SK-N-SH (cell line): ENCODE results near the gene RBAK. TPM values are rescaled to one million over a fixed set of nuclear protein-coding genes. Genes with fewer than 3 reads are reported as not detected.

Source experiments
- CTCF ChIA-PET: fragments of 300-600, 350-600 bp; formaldehyde crosslinking; extraction: SDS; loops from one replicate; lab custom pipeline; 2021; lab: Yijun Ruan, JAX
- POLR2A ChIA-PET: fragments of 350-600 bp; sonication (Branson Sonifier 250); formaldehyde crosslinking; extraction: SDS; loops from one replicate; lab custom pipeline; 2020; ENCODE audit warnings: antibody characterized with exemption, inconsistent platforms; lab: Yijun Ruan, JAX
- DNase-seq: peaks from one replicate; pipeline ENCODE4 v3.0.0; 2012
- H2AFZ ChIP-seq: fragments of 200-600 bp; sonication (generic); 2 replicates; pipeline ENCODE4 v1.8.1; 2016; ENCODE audit warnings: antibody characterized with exemption, mild to moderate bottlenecking, low read depth
- H3F3A ChIP-seq: fragments of 200-600 bp; sonication (generic); replicated peaks from 2 replicates; pipeline ENCODE3; 2016; ENCODE audit warnings: antibody characterized with exemption, mild to moderate bottlenecking; ENCODE audit not compliant: insufficient read depth
- H3K27ac ChIP-seq, 2 experiments: fragments of 200-500 bp in 1 of 2; fragments of 200-600 bp in 1 of 2; sonication (Bioruptor generic) in 1 of 2; sonication (generic), shearing (Covaris generic) in 1 of 2; 2 replicates each; pipeline versions ENCODE4 v1.5.1 to v1.6.1; 2014 to 2016; ENCODE audit warnings: low read depth in 2 of 2, inconsistent platforms in 1 of 2, low read length in 1 of 2, mild to moderate bottlenecking in 1 of 2, mixed read lengths in 1 of 2
- H3K27me3 ChIP-seq: fragments of 200-600 bp; sonication (generic), shearing (Covaris generic); 2 replicates; pipeline ENCODE4 v1.6.1; 2016; ENCODE audit warnings: mixed run types; ENCODE audit not compliant: insufficient read depth
- H3K36me3 ChIP-seq, 2 experiments: fragments of 200-500 bp in 1 of 2; fragments of 200-600 bp in 1 of 2; sonication (Bioruptor generic) in 1 of 2; sonication (generic) in 1 of 2; replicated peaks in 1 of 2; 2 replicates each; pipeline versions ENCODE3 to v1.5.1; 2014 to 2016; ENCODE audit warnings: low read length in 1 of 2, mild to moderate bottlenecking in 1 of 2; ENCODE audit not compliant: insufficient read depth in 2 of 2, control insufficient read depth in 1 of 2
- H3K4me1 ChIP-seq, 2 experiments: fragments of 200-500 bp in 1 of 2; fragments of 200-600 bp in 1 of 2; sonication (Bioruptor generic) in 1 of 2; sonication (generic), shearing (Covaris generic) in 1 of 2; 2 replicates each; pipeline versions ENCODE4 v1.5.1 to v1.6.1; 2014 to 2016; ENCODE audit warnings: low read depth in 1 of 2, low read length in 1 of 2, mixed run types in 1 of 2; ENCODE audit not compliant: insufficient read depth in 2 of 2, control insufficient read depth in 1 of 2
- H3K4me2 ChIP-seq: fragments of 200-600 bp; sonication (generic), shearing (Covaris generic); 2 replicates; pipeline ENCODE4 v1.6.1; 2017; ENCODE audit warnings: mixed run types
- H3K4me3 ChIP-seq, 2 experiments: fragments of 200-500 bp in 1 of 2; fragments of 200-600 bp in 1 of 2; sonication (Bioruptor generic) in 1 of 2; sonication (generic), shearing (Covaris generic) in 1 of 2; 2 replicates each; pipeline versions ENCODE4 v1.5.1 to v1.8.1; 2014 to 2016; ENCODE audit warnings: low read depth in 2 of 2, inconsistent platforms in 1 of 2, low read length in 1 of 2, mild to moderate bottlenecking in 1 of 2, mixed read lengths in 1 of 2, moderate library complexity in 1 of 2
- H3K79me2 ChIP-seq: fragments of 200-600 bp; sonication (generic); 2 replicates; pipeline ENCODE4 v1.8.1; 2017; ENCODE audit warnings: mild to moderate bottlenecking; ENCODE audit not compliant: insufficient read depth
- H3K9ac ChIP-seq: fragments of 200-600 bp; sonication (generic); 2 replicates; pipeline ENCODE4 v1.6.1; 2017; ENCODE audit warnings: mixed run types
- H3K9me2 ChIP-seq: fragments of 200-600 bp; sonication (generic); 2 replicates; pipeline ENCODE4 v1.6.1; 2017; ENCODE audit warnings: mixed run types
- H3K9me3 ChIP-seq: fragments of 200-600 bp; sonication (generic); 2 replicates; pipeline ENCODE4 v1.6.1; 2017; ENCODE audit warnings: mixed run types, mild to moderate bottlenecking, moderate library complexity
- H4K20me1 ChIP-seq: fragments of 200-600 bp; sonication (generic); 2 replicates; pipeline ENCODE4 v1.6.1; 2017; ENCODE audit warnings: mild to moderate bottlenecking, mixed run types; ENCODE audit not compliant: insufficient read depth
- CHD2 ChIP-seq: fragments of 150-350 bp; IDR thresholded peaks from 2 replicates; pipeline ENCODE4 v1.6.1; 2018; ENCODE audit warnings: low read length; ENCODE audit not compliant: partially characterized antibody
- ELF1 ChIP-seq: IDR thresholded peaks from 2 replicates; pipeline ENCODE4 v1.4.0; 2012
- FOSL2 ChIP-seq: IDR thresholded peaks from 2 replicates; pipeline ENCODE4 v1.4.0; 2012; ENCODE audit warnings: low read depth, mild to moderate bottlenecking, moderate library complexity, borderline replicate concordance
- FOXJ3 ChIP-seq: sonication (generic); formaldehyde crosslinking; IDR thresholded peaks from 2 replicates; pipeline ENCODE4 v1.5.1; 2020; ENCODE audit warnings: mild to moderate bottlenecking, missing genetic modification reagents
- GABPA ChIP-seq: IDR thresholded peaks from 2 replicates; pipeline ENCODE4 v1.4.0; 2012; ENCODE audit warnings: low read depth, mild to moderate bottlenecking
- JUND ChIP-seq: IDR thresholded peaks from 2 replicates; pipeline ENCODE4 v1.4.0; 2012
- RFX5 ChIP-seq: IDR thresholded peaks from 2 replicates; pipeline ENCODE4 v1.6.1; 2012; ENCODE audit warnings: mild to moderate bottlenecking, improper control_type of control experiment, low read length
- RXRA ChIP-seq: IDR thresholded peaks from 2 replicates; pipeline ENCODE4 v1.4.0; 2012; ENCODE audit warnings: low read depth, mild to moderate bottlenecking, borderline replicate concordance
- SMC3 ChIP-seq: IDR thresholded peaks from 2 replicates; pipeline ENCODE4 v1.6.1; 2012; ENCODE audit warnings: low read depth, low read length, improper control_type of control experiment
- TEAD4 ChIP-seq: IDR thresholded peaks from 2 replicates; pipeline ENCODE4 v1.4.0; 2012; ENCODE audit warnings: mild to moderate bottlenecking, borderline replicate concordance; ENCODE audit not compliant: insufficient read depth
- YY1 ChIP-seq: IDR thresholded peaks from 2 replicates; pipeline ENCODE4 v1.4.0; 2012; ENCODE audit warnings: low read depth, mild to moderate bottlenecking
- WGBS: methylation state at CpG from one replicate; pipeline ENCODE4 v1.1.6; 2017; ENCODE audit warnings: low lambda C conversion rate; 5-methylcytosine and 5-hydroxymethylcytosine counted together
- polyA plus RNA-seq, 3 experiments: library from polyadenylated mRNA; depleted of rRNA; stranded (reverse); fragments of >200 nt; gene quantifications; 2 replicates each; pipeline ENCODE4 v1.2.3, GENCODE V29; 2012
- TF ChIP-seq, protein P1 (sequence below): fragments of 150-350 bp; IDR thresholded peaks from 2 replicates; pipeline ENCODE4 v1.6.1; 2017; ENCODE audit warnings: antibody characterized with exemption, low read length, low read depth, borderline replicate concordance
- TF ChIP-seq, protein P2 (sequence below): IDR thresholded peaks from 2 replicates; pipeline ENCODE4 v1.4.0; 2012; ENCODE audit warnings: low read depth, borderline replicate concordance
- TF ChIP-seq, protein P3 (sequence below): IDR thresholded peaks from 2 replicates; pipeline ENCODE4 v1.4.0; 2012; ENCODE audit warnings: low read depth, borderline replicate concordance

The RBAK gene
- polyA plus RNA-seq, 1 of the 3 experiments (the other 2 are of a cell fraction): 2.5 TPM

DNA sequence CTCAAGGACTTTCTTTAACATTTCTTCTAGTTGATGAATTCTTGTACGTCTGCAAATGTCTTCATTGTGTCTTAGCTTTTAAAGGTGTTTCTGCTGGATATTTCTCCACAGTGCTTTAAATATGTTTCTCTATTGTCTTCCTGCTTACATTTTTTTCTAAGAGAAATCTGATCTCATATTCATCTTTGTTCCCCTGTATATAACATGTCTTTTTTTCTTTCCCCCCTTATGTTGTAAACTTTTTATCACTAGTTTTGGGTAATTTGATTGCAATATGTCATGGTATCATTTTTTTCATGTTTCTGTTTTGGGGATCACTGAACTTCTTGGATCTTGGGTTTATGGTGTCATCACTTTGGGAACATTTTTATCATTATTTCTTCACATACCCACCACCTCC, 7.5 kb downstream of the RBAK start:
- TF ChIP-seq RXRA: no peak
- no peak for TF ChIP-seq CHD2
- no peak for TF ChIP-seq TEAD4
- Histone ChIP-seq H3K79me2 (peaks cover 84% of the 10 kb centered on the region), H3K9me2 (no peaks in the 10 kb centered on the region), H3K9me3 (peaks cover 49% of the 10 kb centered on the region), H3F3A (peaks cover 5% of the 10 kb centered on the region), H3K27me3 (no peaks in the 10 kb centered on the region), H2AFZ (no peak overlapping the region), H3K4me1 (no peaks in the 10 kb centered on the region), H3K4me3 (no peak overlapping the region), H3K27ac (no peak overlapping the region), H4K20me1 (no peaks in the 10 kb centered on the region), H3K36me3 (peaks cover 64 to 98% of the 10 kb centered on the region in 2 experiments), H3K4me2 (no peak overlapping the region), H3K9ac (no peak overlapping the region)
- 94% methylated on average over 1 of the region's 1 CpG for WGBS
- DNase-seq: no peak
- ChIA-PET CTCF (no interaction called here), POLR2A (no interaction called here)

DNA sequence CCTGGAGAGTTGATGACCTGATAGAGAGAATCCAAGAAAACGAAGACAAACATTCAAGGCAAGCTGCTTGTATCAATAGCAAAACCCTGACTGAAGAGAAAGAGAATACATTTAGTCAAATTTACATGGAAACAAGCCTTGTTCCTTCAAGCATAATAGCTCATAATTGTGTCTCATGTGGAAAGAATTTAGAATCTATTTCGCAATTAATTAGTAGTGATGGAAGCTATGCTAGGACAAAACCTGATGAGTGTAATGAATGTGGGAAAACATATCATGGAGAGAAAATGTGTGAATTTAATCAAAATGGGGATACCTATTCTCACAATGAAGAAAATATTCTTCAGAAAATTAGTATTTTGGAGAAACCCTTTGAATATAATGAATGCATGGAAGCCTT, 18.0 kb downstream of the RBAK start:
- no peaks in the 10 kb centered on the region for H3K9me2 ChIP-seq
- H3K4me3 ChIP-seq: peak overlapping the region in 1 of 2 experiments; percentile 18; a peak in 1 of 4 replicates
- no peak overlapping the region for H2AFZ ChIP-seq
- H3K9me3 ChIP-seq: peaks cover 84% of the 10 kb centered on the region
- H3K27ac ChIP-seq: no peak overlapping the region
- CTCF ChIA-PET: interaction anchor here (0.8 to 1.6 kb wide), 3 partner anchors 22 to 234 kb away, joined by 3 to 5 read pairs (median 5); no protein-coding TSS in a partner anchor
- peaks cover 37% of the 10 kb centered on the region for H3F3A ChIP-seq
- H3K9ac ChIP-seq: no peak overlapping the region
- POLR2A ChIA-PET: no interaction called here
- WGBS: 95% methylated on average over 2 of the region's 2 CpGs
- H3K36me3 ChIP-seq: peaks cover 87 to 100% of the 10 kb centered on the region in 2 experiments
- no peaks in the 10 kb centered on the region for H3K79me2 ChIP-seq
- H3K4me2 ChIP-seq: no peak overlapping the region
- no peak for TF ChIP-seq JUND
- TF ChIP-seq, protein P1, sequence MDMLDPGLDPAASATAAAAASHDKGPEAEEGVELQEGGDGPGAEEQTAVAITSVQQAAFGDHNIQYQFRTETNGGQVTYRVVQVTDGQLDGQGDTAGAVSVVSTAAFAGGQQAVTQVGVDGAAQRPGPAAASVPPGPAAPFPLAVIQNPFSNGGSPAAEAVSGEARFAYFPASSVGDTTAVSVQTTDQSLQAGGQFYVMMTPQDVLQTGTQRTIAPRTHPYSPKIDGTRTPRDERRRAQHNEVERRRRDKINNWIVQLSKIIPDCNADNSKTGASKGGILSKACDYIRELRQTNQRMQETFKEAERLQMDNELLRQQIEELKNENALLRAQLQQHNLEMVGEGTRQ: no peak
- TF ChIP-seq YY1: no peak
- TF ChIP-seq SMC3: no peak
- TF ChIP-seq, protein P2, sequence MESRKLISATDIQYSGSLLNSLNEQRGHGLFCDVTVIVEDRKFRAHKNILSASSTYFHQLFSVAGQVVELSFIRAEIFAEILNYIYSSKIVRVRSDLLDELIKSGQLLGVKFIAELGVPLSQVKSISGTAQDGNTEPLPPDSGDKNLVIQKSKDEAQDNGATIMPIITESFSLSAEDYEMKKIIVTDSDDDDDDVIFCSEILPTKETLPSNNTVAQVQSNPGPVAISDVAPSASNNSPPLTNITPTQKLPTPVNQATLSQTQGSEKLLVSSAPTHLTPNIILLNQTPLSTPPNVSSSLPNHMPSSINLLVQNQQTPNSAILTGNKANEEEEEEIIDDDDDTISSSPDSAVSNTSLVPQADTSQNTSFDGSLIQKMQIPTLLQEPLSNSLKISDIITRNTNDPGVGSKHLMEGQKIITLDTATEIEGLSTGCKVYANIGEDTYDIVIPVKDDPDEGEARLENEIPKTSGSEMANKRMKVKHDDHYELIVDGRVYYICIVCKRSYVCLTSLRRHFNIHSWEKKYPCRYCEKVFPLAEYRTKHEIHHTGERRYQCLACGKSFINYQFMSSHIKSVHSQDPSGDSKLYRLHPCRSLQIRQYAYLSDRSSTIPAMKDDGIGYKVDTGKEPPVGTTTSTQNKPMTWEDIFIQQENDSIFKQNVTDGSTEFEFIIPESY: no peak
- TF ChIP-seq GABPA: no peak
- no peak for TF ChIP-seq TEAD4
- TF ChIP-seq, protein P3, sequence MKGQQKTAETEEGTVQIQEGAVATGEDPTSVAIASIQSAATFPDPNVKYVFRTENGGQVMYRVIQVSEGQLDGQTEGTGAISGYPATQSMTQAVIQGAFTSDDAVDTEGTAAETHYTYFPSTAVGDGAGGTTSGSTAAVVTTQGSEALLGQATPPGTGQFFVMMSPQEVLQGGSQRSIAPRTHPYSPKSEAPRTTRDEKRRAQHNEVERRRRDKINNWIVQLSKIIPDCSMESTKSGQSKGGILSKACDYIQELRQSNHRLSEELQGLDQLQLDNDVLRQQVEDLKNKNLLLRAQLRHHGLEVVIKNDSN: no peak
- no peak for TF ChIP-seq FOXJ3
- no peak for TF ChIP-seq FOSL2
- no peak for TF ChIP-seq ELF1
- no peak for TF ChIP-seq RFX5
- TF ChIP-seq, all 33 proteins: peak for 0
- Histone ChIP-seq H3K4me1 (no peaks in the 10 kb centered on the region), H4K20me1 (no peaks in the 10 kb centered on the region), H3K27me3 (no peaks in the 10 kb centered on the region)
- DNase-seq: no peak
